ENCODE data around the gene MRPL44.

The MRPL44 gene

GRCh38 chr2:224009605-224010315 is 52.5 kb downstream of the MRPL44 start:
- no peak for TF ChIP-seq CTCF (IDR thresholded peaks at IDR 0.05; ENCODE audit: low read depth, low read length)
- H3K4me3 ChIP-seq (ENCODE audit: low read depth, low read length): no peak overlapping the region

GRCh38 chr2:224011837-224012236 is 54.6 kb downstream of the MRPL44 start:
- no peak for TF ChIP-seq CTCF (IDR thresholded peaks at IDR 0.05; ENCODE audit: low read depth, low read length)
- no peak overlapping the region for H3K4me3 ChIP-seq (ENCODE audit: low read depth, low read length)

- H3K4me3 ChIP-seq (ENCODE audit: low read depth, low read length): no peak overlapping the region
- no peak for TF ChIP-seq CTCF (IDR thresholded peaks at IDR 0.05; ENCODE audit: low read depth, low read length)
Measured at GRCh38 chr2:224014336-224014735, 57.1 kb downstream of the MRPL44 start.

GRCh38 chr2:224016963-224017362 is 59.7 kb downstream of the MRPL44 start:
- no peak overlapping the region for H3K4me3 ChIP-seq (ENCODE audit: low read depth, low read length)
- no peak for TF ChIP-seq CTCF (IDR thresholded peaks at IDR 0.05; ENCODE audit: low read depth, low read length)

Measured in WI38 (cell line).